Measurements from ENCODE around the gene TNIP1. TPM values are rescaled to one million over a fixed set of nuclear protein-coding genes. Genes with fewer than 3 reads are reported as not detected.

Gene TNIP1
- total and polyA plus RNA-seq, 2 experiments from 2014 or later: 57.0 to 64.6 TPM

DNA sequence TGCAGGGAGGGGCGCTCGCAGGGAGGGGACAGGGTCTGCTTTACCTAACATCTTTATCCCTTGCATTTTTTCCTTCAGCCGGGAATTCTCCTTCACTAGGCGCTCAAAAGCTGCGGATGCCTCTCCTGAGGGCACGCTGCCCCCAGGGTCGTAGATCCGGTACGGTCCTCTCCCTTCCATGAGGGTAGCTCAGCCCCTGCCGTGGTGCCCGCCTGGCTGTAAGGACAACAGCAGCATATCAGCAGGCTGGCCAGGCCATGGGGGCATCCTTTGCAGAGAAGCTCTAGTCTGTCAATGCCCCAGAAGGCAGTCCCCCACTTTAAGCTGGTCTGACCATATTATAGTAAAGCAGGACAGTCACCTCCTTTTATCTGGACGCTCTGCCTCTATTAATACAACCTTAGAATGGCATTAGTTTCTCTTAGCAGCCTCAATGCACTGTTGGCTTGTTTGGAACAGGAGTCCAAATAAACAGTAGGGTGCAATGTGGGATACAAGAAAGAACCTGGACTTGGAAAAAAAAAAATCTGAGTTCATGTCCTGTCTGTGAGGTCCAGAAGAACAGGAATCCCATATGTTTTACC is 15.8 kb downstream of the TNIP1 start:
- no peak overlapping the region for H2AFZ ChIP-seq
- peaks cover 37% of the 10 kb centered on the region for H4K20me1 ChIP-seq (ENCODE audit: insufficient read depth, poor library complexity, severe bottlenecking)
- no peak overlapping the region for H3K4me2 ChIP-seq
- no peaks in the 10 kb centered on the region for H3K27me3 ChIP-seq
- H3K27ac ChIP-seq: no peak overlapping the region
- H3K4me3 ChIP-seq: no peak overlapping the region
- H3K36me3 ChIP-seq (replicated peaks; ENCODE audit: insufficient read depth, low read depth): no peaks in the 10 kb centered on the region
- no peaks in the 10 kb centered on the region for H3K9me3 ChIP-seq (ENCODE audit: low read depth)
- TF ChIP-seq, protein P1, sequence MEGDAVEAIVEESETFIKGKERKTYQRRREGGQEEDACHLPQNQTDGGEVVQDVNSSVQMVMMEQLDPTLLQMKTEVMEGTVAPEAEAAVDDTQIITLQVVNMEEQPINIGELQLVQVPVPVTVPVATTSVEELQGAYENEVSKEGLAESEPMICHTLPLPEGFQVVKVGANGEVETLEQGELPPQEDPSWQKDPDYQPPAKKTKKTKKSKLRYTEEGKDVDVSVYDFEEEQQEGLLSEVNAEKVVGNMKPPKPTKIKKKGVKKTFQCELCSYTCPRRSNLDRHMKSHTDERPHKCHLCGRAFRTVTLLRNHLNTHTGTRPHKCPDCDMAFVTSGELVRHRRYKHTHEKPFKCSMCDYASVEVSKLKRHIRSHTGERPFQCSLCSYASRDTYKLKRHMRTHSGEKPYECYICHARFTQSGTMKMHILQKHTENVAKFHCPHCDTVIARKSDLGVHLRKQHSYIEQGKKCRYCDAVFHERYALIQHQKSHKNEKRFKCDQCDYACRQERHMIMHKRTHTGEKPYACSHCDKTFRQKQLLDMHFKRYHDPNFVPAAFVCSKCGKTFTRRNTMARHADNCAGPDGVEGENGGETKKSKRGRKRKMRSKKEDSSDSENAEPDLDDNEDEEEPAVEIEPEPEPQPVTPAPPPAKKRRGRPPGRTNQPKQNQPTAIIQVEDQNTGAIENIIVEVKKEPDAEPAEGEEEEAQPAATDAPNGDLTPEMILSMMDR (IDR thresholded peaks at IDR 0.05; ENCODE audit: poor library complexity): no peak
- TF ChIP-seq EZH2phosphoT487 (IDR thresholded peaks at IDR 0.05; ENCODE audit: low read depth, severe bottlenecking, unreplicated experiment): no peak
- no peak for TF ChIP-seq EZH2 (IDR thresholded peaks at IDR 0.05; ENCODE audit: borderline replicate concordance)
- 98% methylated on average over 12 of the region's 12 CpGs for WGBS (ENCODE audit: low lambda C conversion rate, missing lambda C conversion rate)
- DNase-seq (ENCODE audit: low spot score): no peak
- peaks cover 73% of the 10 kb centered on the region for H3K79me2 ChIP-seq
- H3K4me1 ChIP-seq (ENCODE audit: insufficient read depth): peaks cover 13% of the 10 kb centered on the region
- no peaks in the 10 kb centered on the region for H3K9me2 ChIP-seq (replicated peaks; ENCODE audit: insufficient read depth)

DNA sequence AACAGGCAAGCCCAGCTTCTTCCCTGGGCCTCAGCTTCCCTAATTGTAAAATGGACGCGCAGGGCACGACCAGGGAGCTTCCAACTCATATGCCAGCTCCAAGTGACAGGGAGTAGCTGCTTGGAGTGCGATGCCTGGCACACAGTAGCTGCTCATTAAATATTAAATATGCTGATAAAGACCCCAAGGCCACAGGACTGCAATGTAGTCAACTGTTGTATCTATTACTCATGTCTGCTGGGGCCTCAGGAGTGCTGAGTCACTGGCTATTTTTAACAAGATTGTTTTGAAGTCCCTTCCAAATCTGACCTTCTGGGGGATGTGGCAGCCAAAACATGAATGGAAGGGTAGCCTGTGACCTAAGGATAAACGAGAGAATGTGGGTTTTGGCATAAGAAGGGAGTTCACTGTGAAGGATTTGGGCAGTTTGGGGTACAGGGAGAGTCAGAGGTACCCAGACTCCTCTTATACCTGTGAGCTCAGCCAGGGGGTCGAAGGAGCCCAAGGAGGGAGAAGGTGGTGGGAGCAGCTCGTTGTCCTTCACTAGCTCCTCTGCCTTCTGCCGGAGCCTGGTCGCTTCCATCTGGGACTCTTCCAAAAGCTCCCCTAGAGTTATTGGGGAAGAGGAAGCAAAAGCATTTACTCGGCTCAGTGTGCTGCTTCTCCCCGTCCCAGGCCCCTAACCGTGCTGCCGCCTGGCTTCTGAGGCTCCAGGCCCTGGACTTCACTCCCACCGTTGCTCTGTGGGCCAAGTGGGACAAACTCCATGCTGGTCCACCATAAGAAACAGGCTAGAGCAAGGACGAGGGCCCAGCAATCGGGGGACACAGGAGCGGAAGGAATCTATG is 17.5 kb downstream of the TNIP1 start:
- Histone ChIP-seq H3K9me2 (replicated peaks; ENCODE audit: insufficient read depth) (no peaks in the 10 kb centered on the region), H3K36me3 (replicated peaks; ENCODE audit: insufficient read depth, low read depth) (no peaks in the 10 kb centered on the region), H3K4me2 (no peak overlapping the region), H4K20me1 (ENCODE audit: insufficient read depth, poor library complexity, severe bottlenecking) (peaks cover 27% of the 10 kb centered on the region), H3K4me1 (ENCODE audit: insufficient read depth) (peaks cover 13% of the 10 kb centered on the region), H3K4me3 (no peak overlapping the region), H3K9me3 (ENCODE audit: low read depth) (no peaks in the 10 kb centered on the region), H3K27ac (peak overlapping the region; percentile 51), H2AFZ (no peak overlapping the region), H3K79me2 (peaks cover 56% of the 10 kb centered on the region), H3K27me3 (no peaks in the 10 kb centered on the region)
- no peak for DNase-seq (ENCODE audit: low spot score)
- WGBS (ENCODE audit: low lambda C conversion rate, missing lambda C conversion rate): 89% methylated on average over 17 of the region's 17 CpGs
- TF ChIP-seq, protein P1 (IDR thresholded peaks at IDR 0.05; ENCODE audit: poor library complexity): no peak
- TF ChIP-seq EZH2 (IDR thresholded peaks at IDR 0.05; ENCODE audit: borderline replicate concordance): no peak
- no peak for TF ChIP-seq EZH2phosphoT487 (IDR thresholded peaks at IDR 0.05; ENCODE audit: low read depth, severe bottlenecking, unreplicated experiment)

DNA sequence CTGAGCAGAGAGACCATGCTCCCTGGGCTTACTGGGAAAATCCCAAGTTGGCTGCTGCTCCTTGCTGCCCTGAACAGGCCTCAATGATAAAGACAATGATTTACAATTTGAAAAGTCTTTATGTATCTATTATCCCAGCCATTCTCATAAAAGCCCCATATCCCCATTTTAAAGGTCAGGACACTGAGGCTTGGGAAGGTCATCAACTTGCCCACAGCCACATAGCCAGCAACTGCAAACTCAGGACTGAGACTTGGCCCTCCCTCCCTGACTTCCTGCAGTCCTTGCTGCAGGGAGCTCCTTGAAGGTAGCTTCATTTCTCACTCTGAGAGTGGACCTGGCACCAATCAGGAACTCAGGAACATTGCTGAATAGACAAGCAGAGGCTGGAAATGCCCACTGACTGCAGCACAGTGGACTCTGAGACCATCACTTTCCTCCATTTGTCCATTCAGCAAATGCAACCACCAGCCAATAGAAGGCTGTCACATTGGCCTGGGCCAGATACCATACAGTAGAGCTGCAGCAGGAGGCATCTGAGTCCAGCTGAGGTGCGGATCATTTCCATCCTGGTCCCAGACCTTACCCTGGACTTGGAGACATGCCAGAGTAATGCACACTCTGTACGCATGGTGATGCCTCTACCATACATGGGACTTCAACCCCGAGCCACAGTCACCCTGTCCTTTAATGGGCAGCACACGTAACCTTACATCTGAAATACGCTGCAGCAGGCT is 18.3 kb downstream of the TNIP1 start:
- no peaks in the 10 kb centered on the region for H3K36me3 ChIP-seq (replicated peaks; ENCODE audit: insufficient read depth, low read depth)
- no peak overlapping the region for H2AFZ ChIP-seq
- no peaks in the 10 kb centered on the region for H3K9me2 ChIP-seq (replicated peaks; ENCODE audit: insufficient read depth)
- H3K27ac ChIP-seq: no peak overlapping the region
- TF ChIP-seq EZH2phosphoT487 (IDR thresholded peaks at IDR 0.05; ENCODE audit: low read depth, severe bottlenecking, unreplicated experiment) (no peak), EZH2 (IDR thresholded peaks at IDR 0.05; ENCODE audit: borderline replicate concordance) (no peak)
- TF ChIP-seq, protein P1 (IDR thresholded peaks at IDR 0.05; ENCODE audit: poor library complexity): no peak
- no peaks in the 10 kb centered on the region for H3K9me3 ChIP-seq (ENCODE audit: low read depth)
- H3K4me2 ChIP-seq: no peak overlapping the region
- H3K4me3 ChIP-seq: no peak overlapping the region
- peaks cover 23% of the 10 kb centered on the region for H4K20me1 ChIP-seq (ENCODE audit: insufficient read depth, poor library complexity, severe bottlenecking)
- H3K4me1 ChIP-seq (ENCODE audit: insufficient read depth): peaks cover 13% of the 10 kb centered on the region
- peaks cover 48% of the 10 kb centered on the region for H3K79me2 ChIP-seq
- H3K27me3 ChIP-seq: no peaks in the 10 kb centered on the region
- DNase-seq (ENCODE audit: low spot score): no peak
- 92% methylated on average over 5 of the region's 5 CpGs for WGBS (ENCODE audit: low lambda C conversion rate, missing lambda C conversion rate)
